ENCODE results near the gene SNU13.
"Not testable (repeated sequence)": the region's sequence is repeated elsewhere in the genome, so short reads cannot be mapped to it uniquely, and the experiment has no call there.

The SNU13 gene

GRCh38 chr22:41664490-41664889 lies 24.2 kb downstream of the SNU13 start:
- H3K18ac ChIP-seq (ENCODE audit: low read length): no peak overlapping the region
- no peak overlapping the region for H2AFZ ChIP-seq (ENCODE audit: low read length)
- no peak overlapping the region for H2AK5ac ChIP-seq (ENCODE audit: low read depth, low read length)
- H3K4me1 ChIP-seq (ENCODE audit: control insufficient read depth in 2 of 2, insufficient read depth in 1 of 2, low read depth in 1 of 2, low read length in 2 of 2): peaks cover 6 to 7% of the 10 kb centered on the region in 2 donors
- H3K27ac ChIP-seq (replicated peaks; ENCODE audit: low read length): no peak overlapping the region
- no peak overlapping the region for H3K9ac ChIP-seq (ENCODE audit: low read depth, low read length, poor library complexity)
- no peaks in the 10 kb centered on the region for H3K27me3 ChIP-seq (ENCODE audit: control insufficient read depth in 3 of 3, insufficient read depth in 3 of 3, low read depth in 1 of 3, low read length in 3 of 3)
- no peak overlapping the region for H4K8ac ChIP-seq (ENCODE audit: low read depth, low read length)
- no peak overlapping the region for H3K4ac ChIP-seq (ENCODE audit: low read length)
- no peak for DNase-seq (ENCODE audit: low spot score)
- peaks cover 31 to 61% of the 10 kb centered on the region in 2 donors for H3K36me3 ChIP-seq (replicated peaks in 1 of 2; ENCODE audit: control insufficient read depth in 2 of 2, insufficient read depth in 2 of 2, low read length in 2 of 2)
- no peaks in the 10 kb centered on the region for H3K9me3 ChIP-seq (replicated peaks in 1 of 2; ENCODE audit: control insufficient read depth in 2 of 2, insufficient read depth in 1 of 2, low read depth in 1 of 2, low read length in 2 of 2)
- H2BK5ac ChIP-seq (ENCODE audit: low read length): no peak overlapping the region
- no peak overlapping the region for H2BK12ac ChIP-seq (ENCODE audit: low read length)
- H2BK120ac ChIP-seq (ENCODE audit: low read depth, low read length): no peak overlapping the region
- H2BK15ac ChIP-seq (ENCODE audit: low read length): no peak overlapping the region
- H3K79me1 ChIP-seq (ENCODE audit: low read depth, low read length): no peaks in the 10 kb centered on the region
- no peak overlapping the region for H3K23ac ChIP-seq (ENCODE audit: low read depth, low read length, poor library complexity)
- no peak overlapping the region for H4K91ac ChIP-seq (ENCODE audit: low read depth, low read length, poor library complexity)
- no peak overlapping the region for H3K4me3 ChIP-seq (ENCODE audit: low read length in 2 of 2)
- no peak overlapping the region for H3K4me2 ChIP-seq (ENCODE audit: insufficient read depth, low read length, poor library complexity, severe bottlenecking)
- no peak overlapping the region for H3K14ac ChIP-seq (ENCODE audit: low read length)

DNA sequence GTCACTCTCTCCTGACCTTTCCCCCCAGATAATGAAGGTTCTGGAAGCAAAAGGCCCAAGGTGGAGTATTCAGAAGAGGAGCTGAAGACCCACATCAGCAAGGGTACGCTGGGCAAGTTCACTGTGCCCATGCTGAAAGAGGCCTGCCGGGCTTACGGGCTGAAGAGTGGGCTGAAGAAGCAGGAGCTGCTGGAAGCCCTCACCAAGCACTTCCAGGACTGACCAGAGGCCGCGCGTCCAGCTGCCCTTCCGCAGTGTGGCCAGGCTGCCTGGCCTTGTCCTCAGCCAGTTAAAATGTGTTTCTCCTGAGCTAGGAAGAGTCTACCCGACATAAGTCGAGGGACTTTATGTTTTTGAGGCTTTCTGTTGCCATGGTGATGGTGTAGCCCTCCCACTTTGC lies 25.1 kb downstream of the SNU13 start:
- WGBS, 2 donors (ENCODE audit: extremely low coverage in 2 of 2, insufficient read length in 2 of 2, insufficient replicate concordance in 1 of 2): no CpG with 5 or more reads among the region's 9 CpGs
- not testable (repeated sequence) for H3K27ac ChIP-seq (replicated peaks; ENCODE audit: low read length)

DNA sequence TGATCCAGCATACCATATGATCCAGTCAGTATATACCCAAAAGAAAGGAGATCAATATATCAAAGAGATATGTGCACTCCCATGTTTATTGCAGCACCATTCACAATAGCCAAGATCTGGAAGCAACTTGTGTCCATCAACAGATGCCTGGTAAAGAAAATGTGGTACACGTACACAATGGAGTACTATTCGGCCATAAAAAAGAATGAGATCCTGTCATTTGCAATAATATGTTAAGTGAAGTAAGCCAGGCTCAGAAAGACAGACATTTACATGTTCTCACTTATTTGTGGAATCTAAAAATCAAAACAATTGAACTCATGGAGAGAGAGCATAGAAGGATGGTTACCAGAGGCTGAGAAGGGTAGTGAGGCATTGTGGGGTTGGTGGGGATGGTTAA lies 27.0 kb downstream of the SNU13 start:
- Histone ChIP-seq H3K14ac (ENCODE audit: low read length) (no peak overlapping the region), H3K9me3 (replicated peaks in 1 of 2; ENCODE audit: control insufficient read depth in 2 of 2, insufficient read depth in 1 of 2, low read depth in 1 of 2, low read length in 2 of 2) (no peaks in the 10 kb centered on the region), H3K4me3 (ENCODE audit: low read length in 2 of 2) (no peak overlapping the region), H2BK120ac (ENCODE audit: low read depth, low read length) (no peak overlapping the region), H2AFZ (ENCODE audit: low read length) (no peak overlapping the region), H2BK15ac (ENCODE audit: low read length) (no peak overlapping the region), H3K4ac (ENCODE audit: low read length) (no peak overlapping the region), H3K9ac (ENCODE audit: low read depth, low read length, poor library complexity) (no peak overlapping the region), H2AK5ac (ENCODE audit: low read depth, low read length) (no peak overlapping the region), H4K91ac (ENCODE audit: low read depth, low read length, poor library complexity) (no peak overlapping the region), H3K27me3 (ENCODE audit: control insufficient read depth in 3 of 3, insufficient read depth in 3 of 3, low read depth in 1 of 3, low read length in 3 of 3) (no peaks in the 10 kb centered on the region), H2BK12ac (ENCODE audit: low read length) (no peak overlapping the region), H3K27ac (replicated peaks; ENCODE audit: low read length) (no peak overlapping the region), H3K4me2 (ENCODE audit: insufficient read depth, low read length, poor library complexity, severe bottlenecking) (no peak overlapping the region), H3K36me3 (replicated peaks in 1 of 2; ENCODE audit: control insufficient read depth in 2 of 2, insufficient read depth in 2 of 2, low read length in 2 of 2) (peaks cover 52 to 89% of the 10 kb centered on the region in 2 donors), H3K4me1 (ENCODE audit: control insufficient read depth in 2 of 2, insufficient read depth in 1 of 2, low read depth in 1 of 2, low read length in 2 of 2) (no peaks in the 10 kb centered on the region), H3K18ac (ENCODE audit: low read length) (no peak overlapping the region), H3K23ac (ENCODE audit: low read depth, low read length, poor library complexity) (no peak overlapping the region), H2BK5ac (ENCODE audit: low read length) (no peak overlapping the region), H4K8ac (ENCODE audit: low read depth, low read length) (no peak overlapping the region), H3K79me1 (ENCODE audit: low read depth, low read length) (peaks cover 4% of the 10 kb centered on the region)
- DNase-seq (ENCODE audit: low spot score): no peak
- no CpG with 5 or more reads among the region's 2 CpGs for WGBS, 2 donors (ENCODE audit: extremely low coverage in 2 of 2, insufficient read length in 2 of 2, insufficient replicate concordance in 1 of 2)

More for the DNA sequence above, 25.1 kb downstream of the SNU13 start:
- H4K8ac ChIP-seq (ENCODE audit: low read depth, low read length); H3K4me3 ChIP-seq (ENCODE audit: low read length in 2 of 2); H4K91ac ChIP-seq (ENCODE audit: low read depth, low read length, poor library complexity); H3K23ac ChIP-seq (ENCODE audit: low read depth, low read length, poor library complexity); H3K27me3 ChIP-seq (ENCODE audit: control insufficient read depth in 3 of 3, insufficient read depth in 3 of 3, low read depth in 1 of 3, low read length in 3 of 3); H3K18ac ChIP-seq (ENCODE audit: low read length); H3K4me2 ChIP-seq (ENCODE audit: insufficient read depth, low read length, poor library complexity, severe bottlenecking); H3K4me1 ChIP-seq (ENCODE audit: control insufficient read depth in 2 of 2, insufficient read depth in 1 of 2, low read depth in 1 of 2, low read length in 2 of 2); H3K79me1 ChIP-seq (ENCODE audit: low read depth, low read length); H2AFZ ChIP-seq (ENCODE audit: low read length); H2AK5ac ChIP-seq (ENCODE audit: low read depth, low read length); H2BK5ac ChIP-seq (ENCODE audit: low read length); H3K9ac ChIP-seq (ENCODE audit: low read depth, low read length, poor library complexity); H2BK120ac ChIP-seq (ENCODE audit: low read depth, low read length); H2BK12ac ChIP-seq (ENCODE audit: low read length); H3K9me3 ChIP-seq (replicated peaks in 1 of 2; ENCODE audit: control insufficient read depth in 2 of 2, insufficient read depth in 1 of 2, low read depth in 1 of 2, low read length in 2 of 2); DNase-seq (ENCODE audit: low spot score); H3K4ac ChIP-seq (ENCODE audit: low read length); H3K14ac ChIP-seq (ENCODE audit: low read length); H2BK15ac ChIP-seq (ENCODE audit: low read length): not testable (repeated sequence)
- H3K36me3 ChIP-seq (replicated peaks in 1 of 2; ENCODE audit: control insufficient read depth in 2 of 2, insufficient read depth in 2 of 2, low read length in 2 of 2): peaks cover 37 to 70% of the 10 kb centered on the region in 2 donors

DNA sequence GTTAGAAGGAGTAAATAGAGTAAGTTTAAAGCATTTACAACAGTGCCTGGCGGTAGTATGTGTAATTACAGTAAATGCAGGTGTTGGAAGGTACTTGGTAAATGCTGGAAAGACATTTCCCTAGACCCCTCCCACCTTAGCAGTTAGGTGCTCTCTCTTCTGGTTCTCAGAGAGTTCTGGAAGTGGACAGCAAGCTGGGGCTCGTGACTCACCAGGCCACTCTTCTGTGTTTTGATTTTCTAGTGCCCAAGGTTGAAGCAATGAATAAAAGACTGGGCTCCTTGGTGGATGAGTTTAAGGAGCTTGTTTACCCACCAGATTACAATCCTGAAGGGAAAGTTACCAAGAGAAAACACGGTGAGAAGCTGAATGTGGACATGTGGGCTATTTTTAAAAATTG lies 27.6 kb downstream of the SNU13 start:
- H4K8ac ChIP-seq (ENCODE audit: low read depth, low read length): no peak overlapping the region
- no peak overlapping the region for H3K4me2 ChIP-seq (ENCODE audit: insufficient read depth, low read length, poor library complexity, severe bottlenecking)
- no peak overlapping the region for H2BK15ac ChIP-seq (ENCODE audit: low read length)
- H4K91ac ChIP-seq (ENCODE audit: low read depth, low read length, poor library complexity): no peak overlapping the region
- no peak overlapping the region for H2BK120ac ChIP-seq (ENCODE audit: low read depth, low read length)
- no peak overlapping the region for H3K9ac ChIP-seq (ENCODE audit: low read depth, low read length, poor library complexity)
- peaks cover 55 to 95% of the 10 kb centered on the region in 2 donors for H3K36me3 ChIP-seq (replicated peaks in 1 of 2; ENCODE audit: control insufficient read depth in 2 of 2, insufficient read depth in 2 of 2, low read length in 2 of 2)
- no peak overlapping the region for H3K27ac ChIP-seq (replicated peaks; ENCODE audit: low read length)
- no peak overlapping the region for H2AFZ ChIP-seq (ENCODE audit: low read length)
- H3K14ac ChIP-seq (ENCODE audit: low read length): no peak overlapping the region
- H3K9me3 ChIP-seq (replicated peaks in 1 of 2; ENCODE audit: control insufficient read depth in 2 of 2, insufficient read depth in 1 of 2, low read depth in 1 of 2, low read length in 2 of 2): no peaks in the 10 kb centered on the region
- H3K79me1 ChIP-seq (ENCODE audit: low read depth, low read length): peaks cover 4% of the 10 kb centered on the region
- H3K4me1 ChIP-seq (ENCODE audit: control insufficient read depth in 2 of 2, insufficient read depth in 1 of 2, low read depth in 1 of 2, low read length in 2 of 2): no peaks in the 10 kb centered on the region
- WGBS, 2 donors (ENCODE audit: extremely low coverage in 2 of 2, insufficient read length in 2 of 2, insufficient replicate concordance in 1 of 2): no CpG with 5 or more reads among the region's 3 CpGs
- H3K4ac ChIP-seq (ENCODE audit: low read length): no peak overlapping the region
- H3K4me3 ChIP-seq (ENCODE audit: low read length in 2 of 2): no peak overlapping the region
- no peak overlapping the region for H2AK5ac ChIP-seq (ENCODE audit: low read depth, low read length)
- no peaks in the 10 kb centered on the region for H3K27me3 ChIP-seq (ENCODE audit: control insufficient read depth in 3 of 3, insufficient read depth in 3 of 3, low read depth in 1 of 3, low read length in 3 of 3)
- no peak overlapping the region for H2BK12ac ChIP-seq (ENCODE audit: low read length)
- DNase-seq (ENCODE audit: low spot score): no peak
- no peak overlapping the region for H3K23ac ChIP-seq (ENCODE audit: low read depth, low read length, poor library complexity)
- no peak overlapping the region for H3K18ac ChIP-seq (ENCODE audit: low read length)
- no peak overlapping the region for H2BK5ac ChIP-seq (ENCODE audit: low read length)
